ENCODE results near the gene LMO7.
A peak's percentile ranks its signal among the peaks of the same experiment; 100 is the strongest.

The LMO7 gene

GRCh38 chr13:75715601-75716523, 79.7 kb downstream of the LMO7 start:
- peak; percentile 65 for DNase-seq (ENCODE audit: low read depth)
- no peak overlapping the region for H3K4me3 ChIP-seq (ENCODE audit: low read depth, low read length)
- TF ChIP-seq CTCF (IDR thresholded peaks at IDR 0.05; ENCODE audit: insufficient read depth, low read depth, low read length, missing control alignments) = no peak

GRCh38 chr13:75717525-75717924, 81.4 kb downstream of the LMO7 start:
- H3K4me3 ChIP-seq (ENCODE audit: low read depth, low read length) = no peak overlapping the region
- no peak for DNase-seq (ENCODE audit: low read depth)
- no peak for TF ChIP-seq CTCF (IDR thresholded peaks at IDR 0.05; ENCODE audit: insufficient read depth, low read depth, low read length, missing control alignments)

GRCh38 chr13:75721307-75721706, 85.2 kb downstream of the LMO7 start:
- no peak overlapping the region for H3K4me3 ChIP-seq (ENCODE audit: low read depth, low read length)
- DNase-seq (ENCODE audit: low read depth) = no peak
- TF ChIP-seq CTCF (IDR thresholded peaks at IDR 0.05; ENCODE audit: insufficient read depth, low read depth, low read length, missing control alignments) = no peak

DNA sequence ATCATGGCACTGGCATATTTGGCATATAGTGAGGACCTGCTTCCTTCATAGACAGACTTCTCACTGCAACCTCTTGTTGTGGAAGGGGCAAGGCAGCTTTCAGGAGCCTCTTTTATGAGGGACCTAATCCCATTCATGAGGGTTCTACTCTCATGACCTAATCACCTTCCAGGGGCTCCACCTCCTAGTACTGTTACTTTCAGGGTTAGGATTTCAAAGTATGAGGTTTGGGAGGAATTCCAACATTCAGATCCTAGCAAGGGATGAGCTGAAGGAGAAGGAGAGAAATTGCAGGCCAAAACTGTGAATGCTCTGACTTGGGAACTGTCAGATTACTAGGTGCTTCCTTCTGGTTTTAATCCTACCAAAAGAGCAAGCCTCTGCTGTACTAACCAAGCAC, 87.8 kb downstream of the LMO7 start:
- no peak for DNase-seq (ENCODE audit: low read depth)
- H3K4me3 ChIP-seq (ENCODE audit: low read depth, low read length) = no peak overlapping the region
- no peak for TF ChIP-seq CTCF (IDR thresholded peaks at IDR 0.05; ENCODE audit: insufficient read depth, low read depth, low read length, missing control alignments)

DNA sequence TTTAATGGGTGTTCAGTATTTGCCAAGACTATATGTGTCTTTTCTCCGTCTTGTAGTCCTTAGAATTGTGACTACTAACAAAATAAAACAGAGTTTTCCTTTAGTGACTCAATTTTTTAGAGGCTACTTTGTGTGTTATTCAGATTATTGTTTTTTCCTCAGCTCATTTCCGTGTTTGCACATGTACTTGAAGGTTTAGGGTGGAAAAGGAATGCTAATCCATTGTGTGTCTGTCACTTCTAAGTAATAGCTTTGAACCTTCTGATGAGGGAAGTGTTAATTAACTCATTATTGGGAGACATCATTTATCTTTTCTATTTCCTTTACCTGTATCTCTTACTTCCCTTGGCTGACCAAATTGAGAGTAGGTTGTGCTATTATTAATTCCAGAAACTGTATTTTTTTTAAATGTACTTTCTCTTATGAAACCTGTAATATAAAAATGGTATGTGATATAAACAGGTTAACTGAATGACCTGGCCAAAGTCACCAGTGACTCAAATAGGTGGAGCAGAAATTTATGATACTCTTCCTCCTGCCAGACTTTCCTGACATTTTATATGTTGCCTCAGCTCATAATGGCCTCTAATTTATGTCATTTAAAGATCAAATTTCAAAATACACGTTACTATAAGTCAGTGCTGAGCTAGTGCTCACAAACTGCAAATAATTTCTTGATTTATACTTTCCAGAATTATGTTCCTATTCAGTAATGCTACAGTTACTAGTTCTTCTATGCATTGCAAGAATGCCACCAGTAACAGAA, 88.8 kb downstream of the LMO7 start:
- no peak for TF ChIP-seq CTCF (IDR thresholded peaks at IDR 0.05; ENCODE audit: insufficient read depth, low read depth, low read length, missing control alignments)
- H3K4me3 ChIP-seq (ENCODE audit: low read depth, low read length) = no peak overlapping the region
- DNase-seq (ENCODE audit: low read depth) = no peak

DNA sequence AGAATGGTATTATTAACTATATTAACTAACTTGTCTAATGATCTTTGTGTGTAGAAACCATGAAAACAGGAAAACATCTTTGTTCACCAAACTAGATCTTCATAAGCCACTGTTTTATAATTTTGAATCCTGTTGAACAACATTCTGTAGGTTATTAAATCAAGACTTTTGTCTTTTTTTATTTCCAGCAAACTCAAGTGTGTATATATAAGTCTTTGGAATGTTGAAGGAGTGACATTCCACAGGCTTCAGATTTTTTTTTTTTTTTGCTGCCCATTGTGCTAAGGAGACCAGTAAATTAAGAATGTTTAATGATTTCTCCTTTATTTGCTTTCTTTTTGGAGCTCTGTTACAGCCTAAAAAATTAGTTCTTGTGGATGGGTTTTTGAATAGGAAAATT, 89.6 kb downstream of the LMO7 start:
- no peak for TF ChIP-seq CTCF (IDR thresholded peaks at IDR 0.05; ENCODE audit: insufficient read depth, low read depth, low read length, missing control alignments)
- DNase-seq (ENCODE audit: low read depth) = no peak
- H3K4me3 ChIP-seq (ENCODE audit: low read depth, low read length) = no peak overlapping the region

All from GM12865 (cell line).